ENCODE data around the gene BST2.

BST2 gene

GRCh38 chr19:17406046-17406886, 836 bp upstream of the BST2 start:
- TF ChIP-seq CTCF (IDR thresholded peaks at IDR 0.05; ENCODE audit: low read depth, low read length) = no peak
- in situ Hi-C loops (cut with HindIII; ENCODE audit: low sequenced_read_pairs) = no loop called here
- DNase-seq (ENCODE audit: low read depth, low spot score) = peak; percentile 86
- no peak overlapping the region for H3K4me3 ChIP-seq (ENCODE audit: low read depth, low read length)

GRCh38 chr19:17404621-17405249, 695 bp downstream of the BST2 start:
- no peak for TF ChIP-seq CTCF (IDR thresholded peaks at IDR 0.05; ENCODE audit: low read depth, low read length)
- no peak for DNase-seq (ENCODE audit: low read depth, low spot score)
- H3K4me3 ChIP-seq (ENCODE audit: low read depth, low read length) = no peak overlapping the region
- in situ Hi-C loops (cut with HindIII; ENCODE audit: low sequenced_read_pairs) = no loop called here

DNA sequence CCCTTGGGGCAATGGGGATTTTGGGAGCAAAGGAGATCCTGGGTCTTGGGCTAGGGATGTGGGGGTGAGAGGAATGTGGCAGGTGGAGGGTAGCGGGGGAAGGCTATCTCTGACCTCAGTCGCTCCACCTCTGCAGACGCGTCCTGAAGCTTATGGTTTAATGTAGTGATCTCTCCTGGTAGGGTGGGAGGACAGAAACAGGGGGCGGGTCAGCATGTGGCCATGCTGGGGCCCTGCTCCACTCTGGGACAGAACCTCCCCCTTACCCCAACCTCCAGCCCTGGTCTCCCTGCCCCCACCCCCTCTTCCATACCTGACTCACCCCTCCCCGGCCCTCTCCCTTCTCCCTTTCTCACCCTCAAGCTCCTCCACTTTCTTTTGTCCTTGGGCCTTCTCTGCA, 1.4 kb downstream of the BST2 start:
- DNase-seq (ENCODE audit: low read depth, low spot score) = no peak
- TF ChIP-seq CTCF (IDR thresholded peaks at IDR 0.05; ENCODE audit: low read depth, low read length) = no peak

DNA sequence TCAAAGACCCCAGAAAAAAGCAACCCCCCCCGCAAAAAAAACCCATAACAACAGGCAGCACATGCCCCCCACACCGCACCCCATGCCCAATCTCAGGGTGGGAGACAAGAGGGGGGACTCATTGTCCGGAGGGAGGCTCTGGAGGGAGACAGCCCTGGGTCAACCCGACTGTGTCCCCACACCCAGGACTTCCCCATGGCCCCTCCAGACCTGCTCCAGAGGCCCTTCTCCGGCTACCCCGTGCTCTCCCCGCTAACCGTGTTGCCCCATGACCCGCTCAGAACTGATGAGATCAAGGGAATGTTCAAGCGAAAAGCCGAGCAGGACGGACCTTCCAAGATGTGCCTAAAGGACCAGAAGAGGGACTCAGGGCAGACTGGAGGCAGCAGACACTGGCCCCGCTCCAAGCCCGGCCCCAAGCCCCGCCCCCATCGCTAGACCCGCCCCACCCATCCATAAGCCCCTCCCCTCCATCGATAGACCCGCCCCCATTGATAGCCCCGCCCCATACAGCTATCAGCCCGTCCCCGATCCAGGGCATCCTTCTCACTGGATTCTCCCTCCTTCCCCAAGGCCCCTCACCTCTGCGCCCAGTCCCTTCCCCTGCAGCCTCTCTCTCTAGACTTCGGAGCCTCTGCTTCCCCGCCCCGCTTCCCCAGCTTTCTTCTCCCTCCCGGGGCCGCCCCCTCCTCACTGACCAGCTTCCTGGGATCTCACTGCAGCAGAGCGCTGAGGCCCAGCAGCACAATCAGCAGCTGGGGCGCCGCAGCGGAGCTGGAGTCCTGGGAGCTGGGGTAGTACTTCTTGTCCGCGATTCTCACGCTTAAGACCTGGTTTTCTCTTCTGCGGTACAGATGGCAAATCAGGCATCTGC, 2.2 kb downstream of the BST2 start:
- in situ Hi-C loops (cut with HindIII; ENCODE audit: low sequenced_read_pairs) = no loop called here
- DNase-seq (ENCODE audit: low read depth, low spot score) = no peak
- H3K4me3 ChIP-seq (ENCODE audit: low read depth, low read length) = no peak overlapping the region
- no peak for TF ChIP-seq CTCF (IDR thresholded peaks at IDR 0.05; ENCODE audit: low read depth, low read length)

More for the DNA sequence above, 1.4 kb downstream of the BST2 start:
- in situ Hi-C loops (cut with HindIII; ENCODE audit: low sequenced_read_pairs) = no loop called here
- H3K4me3 ChIP-seq (ENCODE audit: low read depth, low read length) = no peak overlapping the region

DNA sequence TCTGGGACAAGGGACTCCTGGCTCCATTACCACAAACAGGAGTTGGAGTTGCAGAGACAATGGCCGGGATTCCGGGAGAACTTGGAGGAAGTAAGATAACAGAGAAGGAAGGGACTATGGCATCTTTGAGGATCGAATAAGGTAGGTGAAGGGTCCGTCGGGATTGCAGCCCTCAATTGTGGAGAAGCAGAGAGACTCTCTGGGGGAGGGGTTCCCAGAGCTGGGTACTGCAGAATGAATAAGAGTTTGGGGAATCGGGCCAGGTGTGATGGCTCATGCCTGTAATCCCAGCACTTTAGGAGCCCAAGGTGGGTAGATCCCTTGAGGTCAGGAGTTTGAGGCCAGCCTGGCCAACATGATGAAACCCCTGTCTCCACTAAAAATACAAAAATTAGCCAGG, 3.8 kb downstream of the BST2 start:
- in situ Hi-C loops (cut with HindIII; ENCODE audit: low sequenced_read_pairs) = no loop called here
- DNase-seq (ENCODE audit: low read depth, low spot score) = no peak
- no peak overlapping the region for H3K4me3 ChIP-seq (ENCODE audit: low read depth, low read length)
- no peak for TF ChIP-seq CTCF (IDR thresholded peaks at IDR 0.05; ENCODE audit: low read depth, low read length)

- H3K4me3 ChIP-seq (ENCODE audit: low read depth, low read length) = no peak overlapping the region
- TF ChIP-seq CTCF (IDR thresholded peaks at IDR 0.05; ENCODE audit: low read depth, low read length) = no peak
- no peak for DNase-seq (ENCODE audit: low read depth, low spot score)
- in situ Hi-C loops (cut with HindIII; ENCODE audit: low sequenced_read_pairs) = no loop called here
Observed at GRCh38 chr19:17398902-17399527, 6.4 kb downstream of the BST2 start.

Measured in astrocyte of the spinal cord (primary cell).